Measurements from ENCODE around the gene PREX1. TPM values are rescaled to one million over a fixed set of nuclear protein-coding genes. Genes with fewer than 3 reads are reported as not detected.

Gene PREX1
- polyA plus RNA-seq, 1 of the 3 experiments (the other 2 are of a cell fraction): 5.3 TPM

GRCh38 chr20:48702455-48702913 is 125.3 kb downstream of the PREX1 start:
- no peaks in the 10 kb centered on the region for H3K27me3 ChIP-seq (ENCODE audit: insufficient read depth)
- H3K4me2 ChIP-seq: no peak overlapping the region
- H3F3A ChIP-seq (replicated peaks; ENCODE audit: insufficient read depth): no peaks in the 10 kb centered on the region
- TF ChIP-seq TAF1 (IDR thresholded peaks at IDR 0.05; ENCODE audit: borderline replicate concordance, low read depth, low read length) (no peak), USF1 (IDR thresholded peaks at IDR 0.05; ENCODE audit: borderline replicate concordance, low read depth) (peak; percentile 74; the same call in 1 of the 2 replicates), TEAD4 (IDR thresholded peaks at IDR 0.05; ENCODE audit: borderline replicate concordance, insufficient read depth) (no peak), MXI1 (IDR thresholded peaks at IDR 0.05; ENCODE audit: low read depth, low read length) (no peak), EZH2phosphoT487 (IDR thresholded peaks at IDR 0.05; ENCODE audit: borderline replicate concordance, low read depth) (no peak), RCOR1 (IDR thresholded peaks at IDR 0.05; ENCODE audit: low read length) (no peak), SIN3A (IDR thresholded peaks at IDR 0.05; ENCODE audit: borderline replicate concordance, low read depth, low read length) (no peak)
- H3K4me3 ChIP-seq (ENCODE audit: low read depth in 2 of 2, low read length in 1 of 2): no peak overlapping the region
- no peaks in the 10 kb centered on the region for H3K9me3 ChIP-seq
- no peaks in the 10 kb centered on the region for H4K20me1 ChIP-seq (ENCODE audit: insufficient read depth)
- no peaks in the 10 kb centered on the region for H3K79me2 ChIP-seq (ENCODE audit: insufficient read depth)
- no peak overlapping the region for H2AFZ ChIP-seq (ENCODE audit: low read depth)
- ChIA-PET POLR2A (no interaction called here), CTCF (interaction anchor here (0.7 to 3.4 kb wide), 3 partner anchors 18 to 202 kb away, joined by 3 to 12 read pairs (median 3); no protein-coding TSS in a partner anchor)
- H3K36me3 ChIP-seq (replicated peaks in 1 of 2; ENCODE audit: control insufficient read depth in 1 of 2, insufficient read depth in 2 of 2, low read length in 1 of 2): no peaks in the 10 kb centered on the region
- H3K9me2 ChIP-seq: no peaks in the 10 kb centered on the region
- H3K4me1 ChIP-seq (ENCODE audit: control insufficient read depth in 1 of 2, insufficient read depth in 2 of 2, low read depth in 1 of 2, low read length in 1 of 2): peaks cover 12 to 27% of the 10 kb centered on the region in 2 experiments; a peak in 2 of 4 replicates
- DNase-seq: peak; percentile 39
- no peak overlapping the region for H3K9ac ChIP-seq
- 94% methylated on average over 8 of the region's 8 CpGs for WGBS (ENCODE audit: low lambda C conversion rate)
- H3K27ac ChIP-seq (ENCODE audit: low read depth in 2 of 2, low read length in 1 of 2): no peak overlapping the region

- POLR2A ChIA-PET: no interaction called here
- CTCF ChIA-PET: interaction anchor here (1.2 to 3.4 kb wide), 3 partner anchors 17 to 203 kb away, joined by 3 to 12 read pairs (median 3); no protein-coding TSS in a partner anchor
- H4K20me1 ChIP-seq (ENCODE audit: insufficient read depth): no peaks in the 10 kb centered on the region
- no peaks in the 10 kb centered on the region for H3K79me2 ChIP-seq (ENCODE audit: insufficient read depth)
- no peak overlapping the region for H3K4me3 ChIP-seq (ENCODE audit: low read depth in 2 of 2, low read length in 1 of 2)
- no peak overlapping the region for H3K4me2 ChIP-seq
- no peak for DNase-seq
- H2AFZ ChIP-seq (ENCODE audit: low read depth): no peak overlapping the region
- 94% methylated on average over 7 of the region's 7 CpGs for WGBS (ENCODE audit: low lambda C conversion rate)
- H3F3A ChIP-seq (replicated peaks; ENCODE audit: insufficient read depth): no peaks in the 10 kb centered on the region
- TF ChIP-seq GATA2 (CRISPR knock-in tag; IDR thresholded peaks at IDR 0.05): no peak
- H3K9me3 ChIP-seq: no peaks in the 10 kb centered on the region
- H3K27me3 ChIP-seq (ENCODE audit: insufficient read depth): no peaks in the 10 kb centered on the region
- H3K9me2 ChIP-seq: no peaks in the 10 kb centered on the region
- H3K36me3 ChIP-seq (replicated peaks in 1 of 2; ENCODE audit: control insufficient read depth in 1 of 2, insufficient read depth in 2 of 2, low read length in 1 of 2): no peaks in the 10 kb centered on the region
- no peak overlapping the region for H3K9ac ChIP-seq
- H3K4me1 ChIP-seq (ENCODE audit: control insufficient read depth in 1 of 2, insufficient read depth in 2 of 2, low read depth in 1 of 2, low read length in 1 of 2): peaks cover 13 to 27% of the 10 kb centered on the region in 2 experiments; a peak in 2 of 4 replicates
- no peak overlapping the region for H3K27ac ChIP-seq (ENCODE audit: low read depth in 2 of 2, low read length in 1 of 2)
Observed at GRCh38 chr20:48701702-48702101, 126.1 kb downstream of the PREX1 start.

- no peak overlapping the region for H3K4me2 ChIP-seq
- ChIA-PET CTCF (interaction anchor here (0.6 to 2.4 kb wide), 3 partner anchors 37 to 207 kb away, joined by 3 to 11 read pairs (median 3); no protein-coding TSS in a partner anchor), POLR2A (no interaction called here)
- H3K9me2 ChIP-seq: no peaks in the 10 kb centered on the region
- TF ChIP-seq GABPA (IDR thresholded peaks at IDR 0.05; ENCODE audit: low read depth) (no peak), CHD2 (IDR thresholded peaks at IDR 0.05; ENCODE audit: low read length, partially characterized antibody) (no peak), GATA2 (CRISPR knock-in tag; IDR thresholded peaks at IDR 0.05) (no peak), MAX (IDR thresholded peaks at IDR 0.05; ENCODE audit: low read depth) (no peak), RAD21 (IDR thresholded peaks at IDR 0.05; ENCODE audit: low read length) (peak; percentile 30), SMC3 (IDR thresholded peaks at IDR 0.05; ENCODE audit: low read depth, low read length) (no peak), USF2 (IDR thresholded peaks at IDR 0.05; ENCODE audit: borderline replicate concordance, low read depth, low read length) (no peak), NFIC (IDR thresholded peaks at IDR 0.05; ENCODE audit: borderline replicate concordance) (no peak)
- H3K27ac ChIP-seq (ENCODE audit: low read depth in 2 of 2, low read length in 1 of 2): no peak overlapping the region
- H3K36me3 ChIP-seq (replicated peaks in 1 of 2; ENCODE audit: control insufficient read depth in 1 of 2, insufficient read depth in 2 of 2, low read length in 1 of 2): no peaks in the 10 kb centered on the region
- H3K4me3 ChIP-seq (ENCODE audit: low read depth in 2 of 2, low read length in 1 of 2): no peak overlapping the region
- peaks cover 13 to 33% of the 10 kb centered on the region in 2 experiments; a peak in 2 of 4 replicates for H3K4me1 ChIP-seq (ENCODE audit: control insufficient read depth in 1 of 2, insufficient read depth in 2 of 2, low read depth in 1 of 2, low read length in 1 of 2)
- H3K27me3 ChIP-seq (ENCODE audit: insufficient read depth): no peaks in the 10 kb centered on the region
- no peaks in the 10 kb centered on the region for H4K20me1 ChIP-seq (ENCODE audit: insufficient read depth)
- WGBS (ENCODE audit: low lambda C conversion rate): 89% methylated on average over 13 of the region's 13 CpGs
- no peak overlapping the region for H3K9ac ChIP-seq
- peaks cover 9% of the 10 kb centered on the region for H3F3A ChIP-seq (replicated peaks; ENCODE audit: insufficient read depth)
- DNase-seq: no peak
- H2AFZ ChIP-seq (ENCODE audit: low read depth): no peak overlapping the region
- no peaks in the 10 kb centered on the region for H3K79me2 ChIP-seq (ENCODE audit: insufficient read depth)
- H3K9me3 ChIP-seq: no peaks in the 10 kb centered on the region
Observed at GRCh38 chr20:48698507-48699267, 129.1 kb downstream of the PREX1 start.
